Prostate gland (tissue), 2 donors: ENCODE data around the gene PPP1R7.

Experiments used
- POLR2A ChIP-seq: fragments of 450-650 bp; IDR thresholded peaks from one replicate; pipeline ENCODE4 v1.6.1; 2016; ENCODE audit warnings: antibody characterized with exemption, mild to moderate bottlenecking
- POLR2AphosphoS5 ChIP-seq: sonication (generic); formaldehyde crosslinking; IDR thresholded peaks from one replicate; pipeline ENCODE4 v1.6.1; 2017; ENCODE audit warnings: antibody characterized with exemption
- TF ChIP-seq, protein P1 (sequence below), 4 experiments: fragments of 200-600 bp in 2 of 4; fragments of 450-650 bp in 2 of 4; sonication (generic) in 2 of 4; IDR thresholded peaks; 1 replicate in 3 of 4; 2 replicates in 1 of 4; pipeline ENCODE4 v1.5.1; 2016 to 2019; ENCODE audit warnings: antibody characterized with exemption in 4 of 4, mild to moderate bottlenecking in 2 of 4, moderate library complexity in 2 of 4

DNA sequence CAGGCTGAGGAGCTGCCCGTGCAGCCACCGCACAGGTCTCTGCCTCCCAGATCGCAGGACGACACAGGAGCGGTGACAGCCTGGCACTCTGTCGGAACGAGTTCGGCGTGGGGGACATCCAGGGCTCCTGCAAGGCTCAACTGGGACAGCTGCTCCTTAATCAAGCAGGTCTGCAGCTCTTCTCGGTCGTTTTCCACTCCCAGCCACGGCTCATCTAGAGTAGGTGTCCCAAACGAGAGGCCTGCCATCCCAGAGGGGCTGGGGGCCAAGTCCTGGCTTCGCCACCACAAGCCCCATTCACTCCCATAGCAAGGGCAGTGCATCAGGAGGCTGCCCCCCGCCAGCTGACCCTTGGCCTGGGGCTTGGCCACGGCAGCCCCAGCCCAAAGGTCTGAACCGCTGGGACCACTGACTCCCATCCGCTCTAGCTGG is 23.5 kb upstream of the PPP1R7 start:
- TF ChIP-seq, protein P1, sequence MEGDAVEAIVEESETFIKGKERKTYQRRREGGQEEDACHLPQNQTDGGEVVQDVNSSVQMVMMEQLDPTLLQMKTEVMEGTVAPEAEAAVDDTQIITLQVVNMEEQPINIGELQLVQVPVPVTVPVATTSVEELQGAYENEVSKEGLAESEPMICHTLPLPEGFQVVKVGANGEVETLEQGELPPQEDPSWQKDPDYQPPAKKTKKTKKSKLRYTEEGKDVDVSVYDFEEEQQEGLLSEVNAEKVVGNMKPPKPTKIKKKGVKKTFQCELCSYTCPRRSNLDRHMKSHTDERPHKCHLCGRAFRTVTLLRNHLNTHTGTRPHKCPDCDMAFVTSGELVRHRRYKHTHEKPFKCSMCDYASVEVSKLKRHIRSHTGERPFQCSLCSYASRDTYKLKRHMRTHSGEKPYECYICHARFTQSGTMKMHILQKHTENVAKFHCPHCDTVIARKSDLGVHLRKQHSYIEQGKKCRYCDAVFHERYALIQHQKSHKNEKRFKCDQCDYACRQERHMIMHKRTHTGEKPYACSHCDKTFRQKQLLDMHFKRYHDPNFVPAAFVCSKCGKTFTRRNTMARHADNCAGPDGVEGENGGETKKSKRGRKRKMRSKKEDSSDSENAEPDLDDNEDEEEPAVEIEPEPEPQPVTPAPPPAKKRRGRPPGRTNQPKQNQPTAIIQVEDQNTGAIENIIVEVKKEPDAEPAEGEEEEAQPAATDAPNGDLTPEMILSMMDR (IDR thresholded peaks at IDR 0.05) = no peak
- TF ChIP-seq POLR2AphosphoS5 = no peak
- TF ChIP-seq POLR2A = no peak
